ENCODE measurements around the gene TSEN2. TPM values are rescaled to one million over a fixed set of nuclear protein-coding genes. Genes with fewer than 3 reads are reported as not detected.

Gene TSEN2
- total and polyA plus RNA-seq, 10 of the 15 experiments (the other 5 are each of a cell fraction or from before 2014, with no cell fraction given), result 17.7 to 32.3 (median 24.3) TPM

DNA sequence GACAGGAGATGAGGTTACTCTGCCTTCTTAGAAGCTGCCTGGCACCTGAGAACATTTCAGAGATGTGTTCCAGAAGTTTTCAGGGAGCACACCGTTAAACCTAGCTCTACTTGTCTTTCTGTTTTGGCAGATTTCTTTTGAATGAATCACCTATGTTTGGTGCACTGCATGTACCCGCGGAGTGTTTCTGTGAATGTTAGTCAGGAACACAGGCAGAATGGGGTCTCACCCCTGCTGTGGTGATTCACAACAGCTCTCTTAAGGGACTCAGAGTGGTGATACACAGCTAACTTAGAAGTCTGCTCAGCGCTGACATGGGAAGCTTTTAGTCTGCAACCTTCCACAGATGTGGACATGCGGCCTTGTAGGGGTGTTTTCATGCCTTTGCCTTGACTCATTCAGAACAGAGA lies 24.0 kb downstream of the TSEN2 start (continued):
- no peak for TF ChIP-seq E4F1 (IDR thresholded peaks at IDR 0.05; ENCODE audit: borderline replicate concordance, partially characterized antibody)

GRCh38 chr3:12509466-12509865 lies 25.2 kb downstream of the TSEN2 start:
- Histone ChIP-seq H3K27me3 (replicated peaks in 1 of 2; ENCODE audit: control insufficient read depth in 2 of 2, insufficient read depth in 2 of 2, low read length in 1 of 2) (no peaks in the 10 kb centered on the region), H3K4me2 (ENCODE audit: control insufficient read depth, insufficient read depth) (no peak overlapping the region), H3K9me3 (replicated peaks; ENCODE audit: control insufficient read depth, insufficient read depth, low read length) (no peaks in the 10 kb centered on the region), H3K4me1 (ENCODE audit: control insufficient read depth, insufficient read depth, low read length) (no peaks in the 10 kb centered on the region), H3K9ac (ENCODE audit: control insufficient read depth, insufficient read depth, low read length) (no peak overlapping the region), H3K79me2 (ENCODE audit: control insufficient read depth, insufficient read depth, low read length) (no peaks in the 10 kb centered on the region), H3K4me3 (no peak overlapping the region), H4K20me1 (ENCODE audit: control insufficient read depth, insufficient read depth) (no peaks in the 10 kb centered on the region), H3K27ac (ENCODE audit: control insufficient read depth, insufficient read depth) (no peak overlapping the region), H2AFZ (ENCODE audit: control insufficient read depth, low read depth, low read length) (no peak overlapping the region), H3K36me3 (ENCODE audit: control insufficient read depth in 2 of 2, insufficient read depth in 2 of 2, low read length in 1 of 2) (peaks cover 0 to 11% of the 10 kb centered on the region in 2 experiments; a peak in 3 of 4 replicates)
- ChIA-PET CTCF (interaction anchor here (2.0 kb wide), 1 partner anchor 30 kb away, joined by 4 read pairs; no protein-coding TSS in a partner anchor), POLR2A (interaction anchor here (0.6 kb wide), 1 partner anchor 60 kb away, joined by 3 read pairs; no protein-coding TSS in a partner anchor), SMC1A (ENCODE audit: uncharacterized antibody, unreplicated experiment) (interaction anchor here (0.6 kb wide), 1 partner anchor 96 kb away, joined by 3 read pairs; no protein-coding TSS in a partner anchor), RAD21 (ENCODE audit: unreplicated experiment) (interaction anchor here (0.9 kb wide), 1 partner anchor 374 kb away, joined by 3 read pairs; no protein-coding TSS in a partner anchor)
- in situ Hi-C loops (cut with MboI) (no loop called here), intact Hi-C loops (cut with micrococcal nuclease; ENCODE audit: unreplicated experiment) (no loop called here)
- DNase-seq (ENCODE audit: low read depth, low spot score), result no peak
- no peak for FAIRE-seq
- WGBS (ENCODE audit: insufficient coverage, insufficient replicate concordance, low lambda C conversion rate, missing lambda C conversion rate), result 70% methylated on average over 3 of the region's 3 CpGs
- BruUV-seq (replicated peaks), result no TSS peak
- ATAC-seq, result no peak
- TF ChIP-seq SMC3 (IDR thresholded peaks at IDR 0.05; ENCODE audit: borderline replicate concordance, low read length) (no peak), IRF5 (IDR thresholded peaks at IDR 0.05; ENCODE audit: borderline replicate concordance) (no peak), KAT2A (conservative IDR thresholded peaks at IDR 0.05; ENCODE audit: control insufficient read depth, low read depth, low read length) (no peak), FOXM1 (IDR thresholded peaks at IDR 0.05; ENCODE audit: low read depth, low read length) (no peak)
- TF ChIP-seq, protein P1, sequence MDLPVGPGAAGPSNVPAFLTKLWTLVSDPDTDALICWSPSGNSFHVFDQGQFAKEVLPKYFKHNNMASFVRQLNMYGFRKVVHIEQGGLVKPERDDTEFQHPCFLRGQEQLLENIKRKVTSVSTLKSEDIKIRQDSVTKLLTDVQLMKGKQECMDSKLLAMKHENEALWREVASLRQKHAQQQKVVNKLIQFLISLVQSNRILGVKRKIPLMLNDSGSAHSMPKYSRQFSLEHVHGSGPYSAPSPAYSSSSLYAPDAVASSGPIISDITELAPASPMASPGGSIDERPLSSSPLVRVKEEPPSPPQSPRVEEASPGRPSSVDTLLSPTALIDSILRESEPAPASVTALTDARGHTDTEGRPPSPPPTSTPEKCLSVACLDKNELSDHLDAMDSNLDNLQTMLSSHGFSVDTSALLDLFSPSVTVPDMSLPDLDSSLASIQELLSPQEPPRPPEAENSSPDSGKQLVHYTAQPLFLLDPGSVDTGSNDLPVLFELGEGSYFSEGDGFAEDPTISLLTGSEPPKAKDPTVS (IDR thresholded peaks at IDR 0.05; ENCODE audit: low read depth, low read length), result no peak
